ENCODE data around the gene NUCB2. TPM values are rescaled to one million over a fixed set of nuclear protein-coding genes. Genes with fewer than 3 reads are reported as not detected.

NUCB2 gene
- total and polyA plus RNA-seq, 2 of the 8 experiments (the other 6 are each of a cell fraction or from before 2014, with no cell fraction given), result 9.0 to 34.2 TPM

- Histone ChIP-seq H3K79me1 (ENCODE audit: low read depth, low read length) (no peaks in the 10 kb centered on the region), H2BK120ac (replicated peaks; ENCODE audit: low read depth, low read length) (no peak overlapping the region), H3K4ac (replicated peaks; ENCODE audit: insufficient read length, low read depth, low read length) (no peak overlapping the region), H4K8ac (ENCODE audit: extremely low read depth, insufficient read depth, low read length) (peak overlapping the region; percentile 89), H2BK12ac (ENCODE audit: low read depth, low read length) (no peak overlapping the region), H3K4me1 (replicated peaks in 1 of 4; ENCODE audit: control insufficient read depth in 3 of 4, insufficient read depth in 4 of 4, low read length in 3 of 4) (peaks cover 0 to 4% (median 1%) of the 10 kb centered on the region in 4 experiments; a peak in 2 of 7 replicates), H3K27ac (ENCODE audit: low read depth, low read length) (peak overlapping the region; percentile 73; the same call in 1 of the 2 replicates), H2BK5ac (ENCODE audit: low read depth, low read length) (0 out of 2 replicates have a peak overlapping the region, but pooled peaks have one; percentile 60), H2AFZ (ENCODE audit: low read length) (peak overlapping the region; percentile 97), H2BK15ac (ENCODE audit: low read length) (no peak overlapping the region), H3K56ac (replicated peaks; ENCODE audit: insufficient read length, low read depth, low read length) (no peak overlapping the region), H3K4me2 (ENCODE audit: insufficient read depth in 1 of 2, low read depth in 2 of 2, low read length in 2 of 2) (peak overlapping the region; percentile 81 to 98), H3K79me2 (ENCODE audit: control insufficient read depth in 1 of 2, insufficient read depth in 2 of 2, low read length in 2 of 2) (no peaks in the 10 kb centered on the region), H2AK5ac (ENCODE audit: low read depth, low read length) (no peak overlapping the region), H2BK20ac (ENCODE audit: low read length) (no peak overlapping the region), H3K23ac (ENCODE audit: insufficient read length) (no peak overlapping the region), H3K23me2 (ENCODE audit: low read depth, low read length) (peaks cover 15% of the 10 kb centered on the region), H3K18ac (ENCODE audit: extremely low read depth, low read length) (peak overlapping the region; percentile 32; the same call in 1 of the 2 replicates), H4K5ac (ENCODE audit: insufficient read length, low read depth, low read length) (peak overlapping the region; percentile 84), H3K27me3 (replicated peaks in 1 of 4; ENCODE audit: control insufficient read depth in 3 of 4, extremely low read depth in 1 of 4, insufficient read depth in 3 of 4, low read length in 3 of 4) (peaks cover 0 to 11% (median 0%) of the 10 kb centered on the region in 4 experiments; a peak in 2 of 7 replicates), H3K14ac (ENCODE audit: insufficient read length) (peak overlapping the region; percentile 66), H3K4me3 (ENCODE audit: extremely low read depth in 1 of 4, insufficient read depth in 2 of 4, low read depth in 3 of 4, low read length in 4 of 4) (peak overlapping the region; percentile 67 to 78 (median 70)), H3K9me3 (ENCODE audit: insufficient read depth in 2 of 2, low read depth in 1 of 2, low read length in 1 of 2) (no peaks in the 10 kb centered on the region), H3K36me3 (ENCODE audit: control insufficient read depth in 2 of 4, insufficient read depth in 4 of 4, low read length in 3 of 4) (no peaks in the 10 kb centered on the region), H3K9ac (replicated peaks in 1 of 4; ENCODE audit: extremely low read depth in 1 of 4, low read depth in 3 of 4, low read length in 3 of 4) (peak overlapping the region in 3 of 4 experiments; percentile 74 to 78 (median 75); a peak in 5 of 7 replicates), H4K20me1 (replicated peaks in 1 of 2; ENCODE audit: control insufficient read depth in 1 of 2, insufficient read depth in 2 of 2, low read length in 2 of 2) (peaks cover 0 to 2% of the 10 kb centered on the region in 2 experiments), H4K91ac (replicated peaks; ENCODE audit: insufficient read length, low read length) (no peak overlapping the region)
- DNase-seq (ENCODE audit: low read depth in 1 of 2, low spot score in 2 of 2) (no peak), FAIRE-seq (no peak)
- ChIA-PET POLR2A (ENCODE audit: partially characterized antibody) (interaction anchor here (0.7 to 2.7 kb wide), 5 partner anchors 8 to 199 kb away, joined by 3 to 10 read pairs (median 4); partner anchors contain the start of gene RPS13), CTCF (ENCODE audit: partially characterized antibody) (interaction anchor here (0.8 to 1.8 kb wide), 9 partner anchors 24 to 200 kb away, joined by 3 to 5 read pairs (median 3); no protein-coding TSS in a partner anchor)
- 78% methylated on average over 10 of the region's 10 CpGs; no CpG with 5 or more reads in 1 of the 2 experiments for WGBS, 2 experiments (ENCODE audit: extremely low coverage in 1 of 2, insufficient coverage in 1 of 2, insufficient read length in 1 of 2, insufficient replicate concordance in 2 of 2, low coverage in 1 of 2, low lambda C conversion rate in 2 of 2, missing lambda C conversion rate in 1 of 2)
- TF ChIP-seq CEBPB (IDR thresholded peaks at IDR 0.05; ENCODE audit: low read depth, low read length) (no peak), EGR1 (IDR thresholded peaks at IDR 0.05; ENCODE audit: borderline replicate concordance, low read depth, low read length) (no peak)
Measured at GRCh38 chr11:17275400-17276235, 921 bp upstream of the NUCB2 start.

All from H1 (cell line).